Islet of Langerhans (tissue), 1 donor: Measurements from ENCODE around the gene WWOX.
A peak's percentile ranks its signal among the peaks of the same experiment; 100 is the strongest.

ENCODE experiments used
- FAIRE-seq: peaks from one replicate; lab custom pipeline; 2011; peaks lifted over from hg19 to GRCh38; lab: Jason Lieb, UNC

The WWOX gene

DNA sequence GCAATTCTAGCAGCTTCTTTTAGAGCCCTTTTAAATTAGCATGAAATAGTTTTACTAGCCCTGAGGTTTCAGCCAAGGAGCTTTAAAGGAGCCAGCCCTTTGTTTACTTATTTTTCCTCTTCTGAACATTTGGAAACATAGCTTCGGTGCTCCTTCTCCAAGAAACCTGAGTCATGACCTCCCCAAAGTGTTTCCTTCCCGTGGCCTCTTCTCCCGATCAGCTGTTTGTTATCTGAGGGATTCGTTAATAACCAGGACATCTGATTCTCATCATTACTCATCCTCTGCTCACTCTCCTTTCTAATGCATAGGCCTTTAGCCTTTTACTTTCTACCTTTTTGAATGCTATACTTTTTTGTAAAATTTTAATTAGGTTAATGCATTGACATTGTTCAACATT lies 204.5 kb downstream of the WWOX start:
- FAIRE-seq = no peak

DNA sequence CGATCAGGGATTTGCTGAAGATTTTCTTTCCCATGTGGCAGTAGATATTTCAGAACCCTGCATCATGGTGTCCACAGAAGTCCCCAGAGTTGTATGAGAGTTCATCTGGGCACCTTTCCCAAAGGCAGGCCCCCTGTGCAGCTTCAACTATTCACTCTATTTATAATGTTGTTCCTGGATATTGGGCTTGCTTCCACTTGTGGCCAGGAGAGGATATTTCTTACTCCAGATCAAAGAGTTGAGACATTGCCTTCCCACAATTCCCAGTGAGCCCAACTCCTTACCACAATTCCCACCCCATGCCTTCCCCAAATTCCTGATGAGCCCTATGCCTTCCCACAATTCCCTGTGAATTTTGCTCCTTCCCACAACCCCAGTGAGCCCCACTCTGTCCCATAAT lies 206.9 kb downstream of the WWOX start:
- no peak for FAIRE-seq

DNA sequence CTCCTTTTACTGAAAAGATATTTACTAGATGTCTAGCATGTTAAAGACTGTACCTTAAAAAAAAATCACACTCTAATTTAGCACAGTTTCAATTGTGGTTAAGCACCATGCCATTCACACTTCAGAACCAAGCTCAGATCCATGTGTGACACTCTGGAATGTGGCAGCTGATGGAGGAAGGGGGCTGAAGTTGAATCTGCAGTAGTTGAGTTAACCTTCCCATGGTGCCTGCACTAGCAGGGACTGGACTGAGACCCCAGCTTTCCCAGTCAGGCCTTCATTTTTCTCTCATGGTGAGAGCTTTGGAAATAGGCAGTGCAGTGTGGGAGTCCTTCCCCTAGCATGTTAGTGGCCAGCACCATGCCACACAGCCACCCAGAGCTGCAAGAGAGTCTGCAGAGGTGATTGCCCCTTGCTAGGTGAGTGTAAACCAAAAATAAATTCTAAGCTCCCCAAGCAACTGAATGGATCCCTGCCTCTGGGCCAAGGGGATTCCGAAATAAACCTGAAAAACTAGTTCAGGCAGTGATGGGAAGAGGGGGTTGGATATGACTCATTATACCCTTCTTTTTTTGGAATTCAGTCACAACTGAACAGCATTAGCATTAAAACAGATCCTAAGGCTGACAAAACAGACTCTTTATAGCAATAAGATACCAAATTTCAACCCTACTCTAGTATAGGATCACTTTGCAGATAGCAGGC lies 208.5 kb downstream of the WWOX start:
- FAIRE-seq = no peak

DNA sequence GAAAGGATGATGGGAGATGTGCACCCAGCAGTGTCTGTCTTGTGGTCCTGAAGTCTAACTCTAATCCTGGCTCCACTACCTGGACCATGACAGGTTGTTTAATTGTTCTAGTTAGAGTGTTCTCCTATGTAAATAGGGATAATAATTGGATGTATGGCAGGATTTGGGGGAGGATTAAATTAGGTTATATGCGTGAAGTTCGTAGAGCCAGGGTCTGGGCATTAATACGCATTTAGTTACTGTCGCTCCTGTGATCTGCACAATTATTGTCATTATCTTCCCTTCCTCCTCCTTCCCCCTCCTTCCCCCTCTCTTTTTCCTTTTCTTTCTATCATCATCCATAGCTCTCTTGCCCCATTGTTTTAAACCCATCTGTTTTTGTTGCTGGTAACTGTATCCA lies 210.3 kb downstream of the WWOX start:
- no peak for FAIRE-seq

DNA sequence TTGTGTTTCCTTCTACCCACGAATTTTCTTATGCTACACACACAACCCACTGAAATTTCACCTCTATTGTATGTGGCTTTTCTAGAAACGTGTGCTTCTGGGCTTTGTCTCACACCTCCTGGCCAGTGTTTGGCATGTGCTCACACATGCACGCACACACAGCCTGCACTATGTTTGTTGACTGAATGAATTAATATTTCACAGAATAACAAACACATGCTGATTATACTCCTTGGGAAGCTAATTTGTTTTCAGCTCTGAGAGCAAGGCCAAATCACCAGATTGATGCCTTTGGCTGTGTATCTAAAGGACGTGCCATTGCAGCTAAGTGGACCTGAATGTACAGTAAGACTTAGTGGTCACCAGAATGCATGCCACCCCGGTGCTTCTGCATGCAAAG lies 210.7 kb downstream of the WWOX start:
- FAIRE-seq = no peak

DNA sequence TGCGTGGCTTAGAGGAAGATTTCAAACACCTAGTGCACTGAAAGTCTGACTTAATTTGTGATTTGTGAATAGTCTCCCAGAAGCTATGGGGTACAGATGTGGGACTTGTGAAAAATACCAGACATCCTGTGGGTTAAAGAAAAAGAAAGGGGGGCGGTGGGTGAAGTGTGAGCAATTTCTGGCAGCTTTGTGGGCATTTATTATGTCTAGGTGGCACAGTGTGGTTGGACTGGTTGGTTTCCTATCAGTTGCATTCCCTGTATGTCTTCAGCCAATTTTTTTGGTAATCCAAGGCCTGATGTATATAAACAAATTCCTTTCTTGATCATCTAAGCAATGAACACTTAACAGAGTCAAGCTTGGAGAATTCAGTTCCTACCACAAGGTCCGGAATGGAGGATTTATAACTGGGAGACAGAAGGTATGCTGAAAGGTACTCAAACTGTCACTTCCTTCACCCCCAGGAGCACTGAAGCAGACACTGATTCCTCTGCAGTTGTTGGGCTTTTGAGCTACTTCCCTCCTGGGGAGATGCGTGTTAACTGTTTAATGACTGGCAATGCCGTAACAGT lies 211.6 kb downstream of the WWOX start:
- no peak for FAIRE-seq

DNA sequence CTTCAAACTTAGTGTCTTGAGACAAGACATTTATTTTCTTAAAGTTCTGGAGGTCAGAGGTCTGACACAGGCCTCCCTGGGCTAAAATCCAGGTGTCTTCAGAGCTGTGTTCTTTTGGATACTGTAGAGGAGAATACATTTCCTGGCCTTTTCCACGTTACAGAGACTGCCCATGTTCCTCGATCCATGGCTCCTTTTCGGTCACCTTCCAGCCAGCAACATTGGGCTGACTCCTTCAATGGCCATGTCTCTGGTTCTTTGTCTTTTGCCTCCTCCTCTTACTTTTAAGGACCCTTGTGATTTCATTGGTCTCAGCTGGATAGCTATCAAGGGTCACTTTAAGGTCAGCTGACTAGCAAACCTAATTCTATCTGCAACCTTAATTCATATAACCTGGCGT lies 212.4 kb downstream of the WWOX start:
- no peak for FAIRE-seq

DNA sequence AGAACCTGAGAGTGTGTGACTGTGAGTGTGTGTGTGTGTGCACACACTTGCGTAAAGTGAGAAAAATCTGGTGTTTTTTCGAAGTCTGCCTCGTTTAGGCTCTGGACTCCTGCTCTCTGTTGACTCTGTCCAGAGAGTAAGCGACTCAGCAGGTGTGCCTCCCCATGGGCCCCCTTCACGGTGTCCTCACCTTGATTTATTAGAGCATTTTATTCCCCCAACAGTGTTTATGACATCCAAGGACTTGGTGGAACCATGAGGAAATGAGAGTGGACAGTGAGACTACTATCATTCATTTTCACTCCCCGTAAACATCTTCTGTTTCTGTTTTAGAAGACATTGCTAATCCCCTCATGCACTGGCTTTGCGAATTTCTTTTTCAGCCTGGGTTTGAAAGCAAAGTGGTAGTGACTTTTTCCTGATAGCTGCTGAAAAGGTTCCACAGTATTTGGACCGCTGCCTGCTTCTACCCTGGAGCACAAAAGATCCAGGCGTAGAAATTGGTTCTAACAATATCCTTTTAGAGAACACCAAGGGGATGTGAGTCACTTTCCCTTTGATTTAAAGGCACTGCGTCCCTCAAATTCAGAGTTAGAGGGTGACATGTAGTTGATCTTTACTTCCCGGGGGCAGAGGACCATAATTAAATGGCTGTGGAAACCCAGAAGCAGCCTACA lies 218.2 kb downstream of the WWOX start:
- FAIRE-seq = no peak

DNA sequence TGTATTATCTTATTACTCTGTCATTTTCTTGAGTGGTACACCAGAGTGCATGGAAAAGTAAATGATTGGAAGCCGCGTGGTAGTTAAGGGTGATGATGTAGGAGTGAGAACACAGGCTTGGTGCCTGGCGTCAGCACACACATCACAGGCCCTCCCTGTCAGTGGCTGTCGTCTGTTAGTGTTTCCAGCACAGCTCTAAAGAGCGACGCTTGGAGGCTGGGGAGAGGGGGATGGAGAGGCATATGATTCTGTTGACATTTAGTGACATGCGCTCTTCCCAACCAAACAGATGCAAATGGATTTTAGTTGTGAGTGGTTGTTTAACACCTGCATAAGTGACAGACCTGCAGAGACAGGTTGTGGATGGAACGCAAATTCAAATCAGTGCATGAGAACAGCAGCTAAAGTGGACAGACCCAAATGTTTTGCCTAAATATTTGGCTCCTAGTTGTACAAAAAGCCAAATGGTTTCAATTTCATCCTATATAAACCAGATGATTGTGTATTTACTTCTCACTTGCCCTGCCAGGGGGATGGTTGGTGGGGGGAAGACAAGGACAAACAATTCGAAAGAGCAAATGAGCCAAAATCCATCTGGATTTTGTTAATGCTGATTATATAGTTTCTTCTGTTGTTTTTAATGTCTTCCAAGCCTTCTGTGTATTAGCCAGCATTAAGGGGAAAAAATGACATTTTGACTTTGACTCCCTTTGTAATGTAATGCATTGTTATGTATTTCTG lies 222.3 kb downstream of the WWOX start:
- FAIRE-seq = peak; percentile 85

DNA sequence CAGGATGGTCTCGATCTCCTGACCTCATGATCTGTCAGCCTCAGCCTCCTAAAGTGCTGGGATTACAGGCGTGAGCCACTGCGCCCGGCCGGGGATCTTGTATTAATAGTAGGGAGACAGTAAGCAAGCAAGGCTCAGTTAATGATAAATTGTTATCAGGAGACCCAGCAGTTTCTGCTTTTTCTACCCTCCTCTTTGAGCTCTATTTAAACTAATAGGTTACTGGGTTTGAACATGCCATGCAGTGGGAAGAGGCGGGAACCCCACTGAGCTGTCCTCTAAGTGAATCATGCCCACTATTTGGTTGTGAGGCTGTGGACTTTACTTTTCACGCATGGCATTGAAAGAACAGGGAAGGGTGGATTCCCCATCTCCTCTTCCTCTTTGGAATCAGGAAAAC lies 223.9 kb downstream of the WWOX start:
- no peak for FAIRE-seq

DNA sequence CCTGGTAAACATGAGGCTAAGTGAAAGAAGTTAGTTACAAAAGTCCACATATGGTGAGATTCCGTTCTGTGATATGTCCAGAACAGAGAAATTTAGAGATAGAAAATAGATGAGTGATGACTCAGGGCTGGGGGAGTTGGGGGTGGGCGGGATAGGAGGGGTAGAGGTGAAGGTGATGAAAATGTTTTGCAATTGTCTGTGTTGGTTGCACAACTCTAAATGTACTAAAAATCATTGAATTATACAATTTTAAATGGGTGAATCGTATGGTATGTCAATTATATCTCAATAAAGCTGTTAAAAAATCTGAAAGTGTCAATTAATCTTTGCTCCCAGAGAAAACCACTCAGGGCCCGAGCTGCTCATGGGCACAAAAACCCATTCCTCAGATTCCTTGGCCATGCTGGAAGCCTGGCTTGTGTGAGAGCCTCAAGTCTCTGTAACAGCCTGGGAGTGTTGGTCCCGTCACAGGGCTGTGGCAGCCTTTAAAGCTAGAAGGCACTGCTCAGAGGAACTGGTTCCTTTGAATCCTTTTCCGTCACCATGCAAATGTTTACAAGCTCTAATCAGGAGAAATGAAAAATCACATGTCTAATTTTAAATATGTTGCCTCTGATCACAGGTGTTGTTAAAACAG lies 225.3 kb downstream of the WWOX start:
- peak; percentile 43 for FAIRE-seq

DNA sequence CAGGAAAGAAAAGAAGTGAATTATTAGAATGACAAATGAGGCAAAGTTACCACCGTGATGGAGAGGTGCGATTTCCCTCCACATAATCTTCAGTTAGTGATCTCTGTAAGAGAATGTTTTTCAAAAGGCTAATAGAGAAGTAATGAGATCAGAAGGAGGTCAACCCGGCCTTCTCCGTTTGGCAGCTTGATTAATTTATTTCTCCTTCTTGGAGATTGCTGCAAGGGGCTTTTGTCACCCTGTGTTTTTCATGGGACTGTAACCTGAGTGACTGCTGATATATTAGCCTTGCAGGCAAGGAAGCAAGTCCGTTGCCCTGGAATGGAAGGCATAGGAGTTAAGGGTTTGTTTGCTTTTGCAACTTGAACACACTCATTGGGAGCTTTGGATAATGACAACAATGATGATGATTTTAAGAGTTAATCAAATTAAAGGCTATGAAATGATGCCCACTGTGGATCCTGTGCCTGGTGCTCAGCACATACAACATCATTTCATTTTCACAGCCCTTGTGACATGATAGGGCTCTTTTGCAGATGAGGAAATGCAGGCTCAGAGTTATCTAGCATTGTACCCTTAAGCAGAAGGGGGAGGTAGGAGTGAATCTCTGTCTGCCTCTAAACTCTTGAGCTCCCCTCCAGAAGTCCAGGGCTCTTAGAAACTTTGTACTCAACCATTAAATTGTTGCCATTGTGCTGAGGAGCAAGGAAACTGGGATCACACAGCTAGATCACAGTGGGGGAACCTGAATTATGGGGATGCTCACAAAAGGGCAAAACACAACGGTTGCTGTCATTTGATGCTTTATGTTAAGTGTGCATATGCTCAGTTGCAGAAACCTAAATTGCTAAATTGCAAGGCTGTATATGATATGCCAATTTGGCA lies 226.3 kb downstream of the WWOX start:
- peak; percentile 72 for FAIRE-seq

DNA sequence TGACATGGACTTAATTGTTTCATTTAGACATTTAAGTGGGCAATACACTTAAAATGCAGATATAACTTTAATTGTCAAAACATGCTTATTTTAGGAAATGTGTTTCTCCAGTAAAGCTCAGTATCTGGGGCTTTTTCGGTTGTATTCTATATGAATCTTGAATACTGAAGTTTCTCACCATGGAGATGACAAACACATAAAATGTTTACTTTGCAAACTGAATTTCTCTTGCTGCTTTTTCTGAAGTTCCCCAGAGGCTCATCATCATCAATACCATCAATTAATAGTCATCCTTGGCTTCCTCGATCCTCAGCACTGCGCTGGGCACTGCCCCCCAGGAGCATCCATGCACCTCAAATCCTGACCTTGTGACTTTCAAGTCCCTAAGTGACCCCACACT lies 227.3 kb downstream of the WWOX start:
- no peak for FAIRE-seq

DNA sequence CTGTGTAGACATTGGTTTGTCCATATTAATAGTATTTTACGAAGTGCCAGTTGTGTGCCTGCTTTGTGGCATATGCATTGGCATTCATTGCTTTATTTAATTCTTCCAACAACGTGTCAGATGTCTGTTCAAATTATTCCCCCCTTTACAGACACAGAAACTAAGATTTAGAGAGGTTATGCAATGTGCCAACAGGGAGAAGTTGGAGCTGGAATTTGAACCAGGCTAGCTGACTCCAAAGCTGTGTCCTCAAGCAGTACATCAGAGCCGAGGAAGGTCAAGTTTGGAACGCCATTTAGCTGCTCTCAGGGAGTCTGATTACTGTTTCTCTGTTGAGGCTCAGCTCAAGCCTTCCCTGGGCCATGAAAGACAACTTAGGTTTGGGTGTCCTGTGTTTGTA lies 232.3 kb downstream of the WWOX start:
- FAIRE-seq = no peak

DNA sequence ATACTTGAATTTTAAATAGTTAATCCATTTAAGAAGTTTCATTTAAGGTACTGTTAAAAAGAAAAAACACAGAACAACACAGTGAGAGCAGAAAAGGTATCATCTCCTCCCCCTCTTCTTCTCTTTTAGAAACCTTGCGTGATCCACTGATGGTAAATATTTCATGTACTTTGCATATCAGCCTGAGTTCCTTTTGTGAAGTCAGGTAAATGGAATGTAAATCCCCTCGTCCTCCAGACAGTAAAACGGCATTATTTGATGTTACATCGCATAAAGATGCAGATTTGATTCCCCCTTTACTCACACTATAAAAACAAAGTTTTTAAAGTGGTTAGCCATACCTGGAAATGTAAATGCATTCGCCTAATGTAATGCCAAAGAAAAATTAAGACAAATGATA lies 234.4 kb downstream of the WWOX start:
- no peak for FAIRE-seq

DNA sequence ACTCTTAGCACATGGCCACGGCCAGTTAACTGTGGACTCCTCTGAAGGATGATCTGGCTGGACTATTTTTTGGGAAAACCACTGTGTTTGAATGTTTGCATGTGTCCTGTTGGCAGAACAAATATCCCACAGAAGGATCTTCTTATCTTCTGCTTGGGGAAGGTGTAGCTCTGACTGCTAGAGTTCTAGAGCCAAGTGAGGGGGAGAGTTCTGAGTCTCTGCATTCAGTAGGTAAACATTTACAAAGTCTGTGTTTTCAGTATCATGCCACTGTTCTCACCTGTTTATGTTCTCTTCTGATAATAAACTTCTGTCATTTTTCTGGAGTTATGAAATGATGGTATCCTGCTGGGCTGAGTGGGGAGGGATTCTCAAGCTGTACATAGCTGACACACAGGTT lies 241.1 kb downstream of the WWOX start:
- FAIRE-seq = no peak

DNA sequence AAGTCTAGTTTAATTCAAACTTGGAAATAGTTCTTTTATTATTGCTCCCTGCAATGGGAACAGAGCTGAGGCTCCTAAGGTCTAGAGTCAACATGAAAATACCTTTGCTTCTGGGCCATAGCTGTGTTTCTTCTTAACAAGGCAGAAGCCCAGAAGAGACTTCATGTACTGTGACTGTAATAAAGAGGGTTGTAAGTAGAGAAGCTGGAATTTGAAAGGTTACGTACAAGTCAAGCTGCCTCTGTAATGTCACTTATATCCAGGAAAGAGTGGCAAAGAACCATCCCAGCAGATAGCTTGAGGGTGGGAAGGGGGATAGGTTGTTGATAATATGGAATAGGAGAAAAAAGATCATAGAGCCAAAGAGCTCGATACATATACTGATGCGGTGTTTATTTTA lies 248.6 kb downstream of the WWOX start:
- FAIRE-seq = no peak

DNA sequence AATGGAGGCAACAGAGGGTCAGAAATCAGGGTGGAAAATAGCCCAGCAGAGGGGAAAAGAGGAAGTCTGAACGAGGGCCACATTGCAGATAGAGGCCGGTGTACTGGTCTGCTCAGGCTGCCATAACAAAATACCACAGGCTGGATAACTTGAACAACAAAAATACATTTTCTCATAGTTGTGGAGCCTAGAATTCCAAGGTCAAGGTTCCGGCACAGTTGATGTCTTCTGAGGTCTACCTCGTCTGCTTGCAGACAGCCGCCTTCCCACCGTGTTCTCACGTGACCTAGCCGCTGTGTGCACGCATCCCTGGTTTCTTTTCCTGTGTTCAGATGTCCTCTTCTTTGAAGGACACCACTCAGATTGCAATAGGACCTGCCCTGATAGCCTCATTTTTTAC lies 249.4 kb downstream of the WWOX start:
- no peak for FAIRE-seq

DNA sequence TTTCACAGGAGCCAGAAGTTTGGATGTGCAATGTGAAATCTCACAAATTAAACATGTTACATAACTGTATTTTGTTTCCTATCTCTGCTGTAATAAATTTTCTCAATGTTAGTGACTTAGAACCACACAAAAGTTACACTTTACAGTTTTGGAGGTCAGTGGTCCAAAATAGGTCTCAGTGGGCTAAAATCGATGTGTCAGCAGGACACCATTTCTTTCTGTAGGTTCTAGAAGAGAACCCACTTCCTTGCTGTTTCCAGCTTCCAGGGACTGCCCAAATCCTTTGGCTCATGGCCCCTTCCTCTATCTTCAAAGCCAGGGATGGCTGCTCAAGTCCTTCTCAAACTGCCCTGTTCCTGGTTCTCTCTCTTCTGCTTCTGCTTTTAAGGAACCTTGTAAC lies 252.7 kb downstream of the WWOX start:
- FAIRE-seq = no peak

DNA sequence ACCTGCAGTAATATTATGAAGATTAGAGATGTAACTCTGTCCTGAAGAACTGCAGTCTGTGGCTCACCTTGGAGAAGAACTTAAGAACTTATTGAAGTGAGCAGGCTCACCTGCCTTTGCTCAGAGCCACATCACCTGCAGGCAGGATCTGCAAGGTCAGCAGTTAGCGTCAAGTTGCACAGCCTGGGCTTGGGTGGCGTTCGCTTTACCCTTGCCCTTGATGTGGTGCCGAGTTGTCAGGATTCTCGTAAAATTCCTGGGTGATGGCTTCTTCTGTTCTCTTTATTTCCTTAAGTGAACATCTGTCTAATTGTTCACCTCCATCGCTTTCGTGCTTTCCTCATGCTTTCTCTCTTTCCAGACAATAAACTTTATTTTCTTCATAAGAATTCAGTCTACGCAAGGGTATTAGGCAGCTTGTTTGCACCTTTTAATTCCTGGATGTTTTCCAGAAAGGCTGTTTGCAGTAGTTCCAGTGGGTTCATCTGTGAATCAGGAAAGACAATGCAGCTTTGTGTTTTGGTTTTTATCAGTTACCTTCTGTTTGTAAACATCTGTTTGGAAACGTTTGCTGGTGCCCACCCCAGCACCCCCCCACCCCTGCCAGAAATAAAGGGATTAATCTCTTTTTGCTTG lies 254.3 kb downstream of the WWOX start:
- FAIRE-seq = no peak

DNA sequence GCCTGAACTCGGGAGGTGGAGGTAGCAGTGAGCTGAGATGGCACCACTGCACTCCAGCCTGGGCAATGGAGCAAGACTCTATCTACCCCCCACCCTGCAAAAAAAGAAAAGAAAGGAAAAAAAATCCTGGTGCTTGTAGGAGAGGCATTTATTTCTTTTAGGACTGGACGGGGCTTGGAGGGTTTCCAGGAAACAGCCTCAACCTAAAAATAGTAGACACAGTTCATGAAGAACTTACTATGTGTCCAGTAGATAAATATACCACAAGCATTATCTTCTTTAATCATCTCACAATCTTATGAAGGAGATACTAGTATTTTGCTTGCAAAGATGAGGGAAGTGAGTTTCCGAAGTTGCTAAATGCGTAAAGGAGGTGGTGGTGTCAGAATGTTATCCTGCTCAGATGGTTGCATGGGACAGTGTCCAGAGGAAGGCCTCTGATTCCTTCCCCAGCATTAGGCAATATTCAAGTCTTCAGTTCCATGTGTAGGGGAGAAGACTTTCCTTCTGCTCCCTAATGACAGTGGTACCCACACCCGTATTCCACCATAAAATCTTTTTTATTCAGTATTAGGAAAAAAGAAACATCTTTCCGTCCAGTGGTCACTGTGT lies 263.2 kb downstream of the WWOX start:
- FAIRE-seq = no peak
